GOT3 (cell line): ENCODE results near the gene GFOD1.

ENCODE experiments used
- DNase-seq: peaks from one replicate; lab custom pipeline; 2025; ENCODE audit warnings: mixed read lengths; lab: John Stamatoyannopoulos, UW

GFOD1 gene

GRCh38 chr6:13319891-13320564, 167.4 kb downstream of the GFOD1 start:
- no peak for DNase-seq

- no peak for DNase-seq
Observed at GRCh38 chr6:13318821-13319220, 168.6 kb downstream of the GFOD1 start.

GRCh38 chr6:13315896-13316295, 171.5 kb downstream of the GFOD1 start:
- DNase-seq = no peak

- DNase-seq = no peak
Observed at GRCh38 chr6:13314806-13315205, 172.6 kb downstream of the GFOD1 start.

GRCh38 chr6:13311155-13311554, 176.2 kb downstream of the GFOD1 start:
- DNase-seq = no peak

- no peak for DNase-seq
Observed at GRCh38 chr6:13308332-13308731, 179.1 kb downstream of the GFOD1 start.
